GM21367 (cell line): ENCODE measurements around the gene MACROD2.
"Not testable (repeated sequence)": the region's sequence is repeated elsewhere in the genome, so short reads cannot be mapped to it uniquely, and the experiment has no call there.

ENCODE experiments used
- ATAC-seq: cut with Tn5 transposase; IDR thresholded peaks from one replicate; pipeline ENCODE4 v1.9.1; 2021; ENCODE audit not compliant: unreplicated experiment

Gene MACROD2

GRCh38 chr20:15122613-15123012 lies 1127.3 kb downstream of the MACROD2 start:
- ATAC-seq = no peak

- no peak for ATAC-seq
Observed at GRCh38 chr20:15131176-15131575, 1135.9 kb downstream of the MACROD2 start.

DNA sequence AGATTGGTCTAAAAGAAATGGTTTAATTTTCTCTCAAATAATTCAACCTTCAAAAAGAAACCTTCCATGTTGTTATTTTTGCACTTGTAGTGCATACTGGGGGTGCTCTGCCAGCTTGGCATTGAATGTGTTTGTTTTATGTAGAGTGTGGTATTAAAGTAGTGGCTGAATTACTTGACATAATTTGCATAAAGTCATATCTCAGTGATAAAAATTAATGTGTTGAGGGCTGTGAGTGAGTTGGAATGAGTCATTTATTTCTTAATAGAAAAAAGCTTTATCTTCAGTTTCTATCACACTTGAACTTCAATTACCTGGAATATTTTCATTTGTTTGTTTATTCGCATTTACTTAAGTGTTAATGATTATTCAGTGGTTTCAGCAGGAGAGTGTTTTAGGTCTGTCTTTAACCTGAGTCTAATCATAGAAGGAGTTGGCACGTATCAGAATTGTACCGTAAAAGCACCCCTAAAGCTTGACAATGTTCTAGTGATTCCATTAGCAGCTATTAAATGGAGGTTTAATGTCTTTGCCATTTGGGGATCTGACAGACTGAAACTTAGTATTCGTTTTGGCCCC lies 1143.3 kb downstream of the MACROD2 start:
- ATAC-seq = no peak

GRCh38 chr20:15139522-15139921 lies 1144.2 kb downstream of the MACROD2 start:
- no peak for ATAC-seq

- no peak for ATAC-seq
Observed at GRCh38 chr20:15140286-15140685, 1145.0 kb downstream of the MACROD2 start.

DNA sequence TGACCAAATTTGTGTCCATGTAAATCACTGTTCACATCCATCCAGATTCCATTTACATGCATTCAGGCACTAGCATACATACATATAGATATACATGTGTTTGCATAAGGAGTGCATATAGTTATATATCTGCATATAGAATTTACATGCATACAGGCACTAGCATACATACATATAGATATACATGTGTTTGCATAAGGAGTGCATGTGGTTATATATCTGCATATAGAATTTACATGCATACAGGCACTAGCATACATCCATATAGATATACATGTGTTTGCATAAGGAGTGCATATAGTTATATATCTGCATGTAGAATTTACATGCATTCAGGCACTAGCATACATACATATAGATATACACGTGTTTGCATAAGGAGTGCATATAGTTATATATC lies 1145.6 kb downstream of the MACROD2 start:
- ATAC-seq = not testable (repeated sequence)

- no peak for ATAC-seq
Observed at GRCh38 chr20:15141861-15142260, 1146.5 kb downstream of the MACROD2 start.

DNA sequence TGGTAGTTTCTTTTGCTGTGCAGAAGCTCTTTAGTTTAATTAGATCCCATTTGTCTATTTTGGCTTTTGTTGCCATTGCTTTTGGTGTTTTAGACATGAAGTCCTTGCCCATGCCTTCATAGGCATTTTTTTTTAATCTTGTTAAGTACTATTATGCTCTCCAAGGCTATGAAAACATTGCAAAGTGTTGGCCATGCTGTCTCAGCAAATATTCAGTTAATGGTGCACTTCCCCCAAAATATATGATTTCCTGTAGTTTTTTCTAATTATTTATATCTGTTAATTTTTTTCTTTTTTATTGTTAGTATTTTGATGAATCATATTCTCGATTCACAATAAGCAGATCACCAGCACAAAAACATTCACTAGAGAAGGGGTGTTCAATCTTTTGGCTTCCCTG lies 1148.2 kb downstream of the MACROD2 start:
- no peak for ATAC-seq

DNA sequence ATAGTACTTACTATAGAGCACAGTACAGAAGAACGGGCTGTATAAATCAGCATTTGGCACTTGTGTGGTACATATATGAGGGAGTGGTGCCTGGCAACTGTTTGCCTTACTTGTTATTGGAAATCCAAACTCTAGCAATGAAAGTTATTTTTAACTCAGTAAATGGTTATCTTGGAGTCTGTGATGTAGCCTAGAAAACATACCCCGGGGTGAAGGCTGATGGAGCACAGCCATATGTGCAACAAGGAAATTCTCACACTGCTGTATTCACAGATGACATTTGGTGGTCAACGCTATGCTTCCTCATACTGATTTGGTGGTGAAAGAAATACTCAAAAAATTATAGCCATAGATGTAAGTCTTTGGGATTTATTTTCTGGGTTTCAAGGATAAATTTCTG lies 1149.6 kb downstream of the MACROD2 start:
- no peak for ATAC-seq

GRCh38 chr20:15146948-15147347 lies 1151.6 kb downstream of the MACROD2 start:
- no peak for ATAC-seq

DNA sequence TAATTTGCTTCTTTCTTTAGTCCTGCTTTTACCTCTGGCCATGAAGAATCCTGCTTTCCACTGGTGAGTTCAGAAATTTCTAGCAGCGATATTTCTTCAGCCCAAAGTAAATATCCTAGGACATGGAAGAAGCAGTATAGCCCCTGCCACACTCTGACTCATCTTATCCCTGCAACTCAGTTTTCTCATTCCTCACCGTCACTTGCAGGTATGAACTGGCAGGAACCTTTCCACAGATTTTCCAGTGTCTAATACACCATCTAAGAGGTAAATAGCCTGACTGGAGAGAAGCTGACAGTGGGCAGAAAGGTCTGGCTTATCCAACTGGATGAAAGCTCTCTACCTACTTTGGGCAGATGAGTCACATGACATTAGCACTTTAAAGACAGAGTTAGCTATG lies 1158.8 kb downstream of the MACROD2 start:
- no peak for ATAC-seq

DNA sequence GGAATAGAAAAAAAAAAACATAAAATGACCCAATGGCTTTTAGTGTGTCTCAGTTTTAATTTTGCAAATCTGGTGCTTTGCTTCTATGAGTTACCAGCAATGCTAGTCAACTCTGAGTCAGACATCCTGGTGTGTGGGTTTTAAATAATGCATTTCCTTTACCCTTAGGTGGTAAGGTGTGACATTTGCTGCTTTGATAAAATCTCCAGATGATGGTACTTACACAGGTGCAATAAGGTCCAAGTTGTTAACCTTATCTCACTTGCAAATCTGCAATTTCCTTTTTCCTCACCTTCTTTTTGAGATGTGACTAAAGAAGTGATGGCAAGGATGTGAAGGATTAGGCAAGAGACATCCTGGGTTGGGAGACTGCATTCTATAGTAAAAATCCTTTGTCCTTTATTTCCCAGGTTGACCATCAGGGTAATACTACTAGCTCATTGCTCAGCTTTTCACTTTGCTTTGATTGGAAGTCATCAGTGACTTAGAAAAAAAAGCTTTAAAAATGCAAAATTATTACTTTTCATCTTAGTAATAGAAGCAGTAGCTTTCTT lies 1160.6 kb downstream of the MACROD2 start:
- ATAC-seq = no peak

- ATAC-seq = no peak
Observed at GRCh38 chr20:15158533-15158932, 1163.2 kb downstream of the MACROD2 start.

- peak; percentile 67 for ATAC-seq
Observed at GRCh38 chr20:15162079-15162647, 1166.8 kb downstream of the MACROD2 start.

DNA sequence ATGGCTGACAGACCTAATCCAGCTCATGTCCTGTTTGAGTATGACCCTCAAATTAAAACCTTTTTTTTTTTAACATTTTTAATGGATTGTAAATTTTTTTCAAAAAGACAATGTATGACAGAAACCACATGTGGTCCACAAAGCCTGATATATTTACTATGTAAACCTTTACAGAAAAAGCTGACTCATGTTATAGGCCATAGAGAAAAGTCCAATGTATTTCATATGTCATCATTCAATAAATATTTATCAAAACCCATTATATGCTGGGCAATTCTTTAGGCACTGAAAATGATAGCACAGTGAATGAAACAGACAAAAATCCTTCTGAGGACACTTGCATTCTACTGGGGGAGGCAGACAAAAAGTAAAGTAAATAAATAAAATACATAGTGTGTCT lies 1168.3 kb downstream of the MACROD2 start:
- no peak for ATAC-seq

GRCh38 chr20:15164726-15165125 lies 1169.4 kb downstream of the MACROD2 start:
- no peak for ATAC-seq

DNA sequence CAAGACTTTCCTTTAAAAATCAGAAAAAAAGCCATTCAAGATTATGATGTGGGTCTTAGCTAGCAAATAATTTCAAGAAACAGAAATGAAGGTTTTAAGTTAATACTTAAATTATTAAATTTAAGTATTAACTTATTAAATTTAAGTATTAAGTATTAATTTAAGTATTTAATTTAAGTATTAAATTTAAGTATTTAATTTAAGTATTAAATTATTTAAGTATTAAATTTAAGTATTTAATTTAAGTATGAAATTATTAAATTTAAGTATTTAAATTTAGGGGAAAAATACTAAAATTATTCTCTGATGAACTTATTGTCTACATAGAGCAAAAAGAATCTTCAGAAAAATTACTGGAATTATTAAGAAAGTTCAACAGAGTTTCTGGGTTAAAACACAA lies 1171.4 kb downstream of the MACROD2 start:
- no peak for ATAC-seq

DNA sequence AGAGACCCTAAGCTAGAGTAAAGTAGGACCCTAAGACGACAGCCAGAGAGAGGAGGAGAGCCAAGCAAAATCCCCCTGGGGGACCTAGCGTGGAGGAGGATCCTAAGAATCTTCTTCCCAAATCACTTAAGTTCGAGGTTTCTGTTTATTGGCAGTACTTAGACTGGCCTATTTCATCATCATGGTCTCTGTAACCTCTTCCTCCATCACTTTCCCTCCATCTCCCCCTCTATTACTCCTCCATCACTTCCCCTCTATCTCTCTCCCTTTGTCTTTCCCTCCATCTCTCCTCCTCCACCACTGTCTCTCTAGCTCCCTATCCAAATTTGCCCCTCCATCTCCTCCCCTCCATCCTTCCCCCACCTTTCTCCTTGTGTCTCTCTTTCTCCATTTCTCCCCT lies 1175.7 kb downstream of the MACROD2 start:
- ATAC-seq = no peak

GRCh38 chr20:15176929-15177328 lies 1181.6 kb downstream of the MACROD2 start:
- no peak for ATAC-seq

GRCh38 chr20:15178581-15178980 lies 1183.3 kb downstream of the MACROD2 start:
- ATAC-seq = no peak

DNA sequence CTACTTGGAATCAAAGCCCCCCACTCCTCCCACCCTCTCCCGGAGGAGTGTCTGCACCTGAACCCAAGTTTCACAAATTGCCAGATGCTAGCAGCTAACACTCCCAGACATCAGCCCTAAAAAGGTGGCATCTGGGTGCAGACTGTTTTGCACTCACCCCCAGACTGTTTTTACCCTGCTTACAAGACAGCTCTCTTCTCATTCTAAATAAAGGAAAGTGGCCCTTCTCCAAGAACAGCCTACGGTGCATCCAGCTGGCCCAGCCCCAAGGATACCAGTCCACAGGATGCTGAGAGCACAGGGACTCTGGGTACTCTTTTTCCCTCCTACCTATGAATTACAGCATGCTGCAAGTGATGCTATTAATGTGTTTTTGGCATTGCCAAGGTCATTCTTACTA lies 1184.1 kb downstream of the MACROD2 start:
- no peak for ATAC-seq

DNA sequence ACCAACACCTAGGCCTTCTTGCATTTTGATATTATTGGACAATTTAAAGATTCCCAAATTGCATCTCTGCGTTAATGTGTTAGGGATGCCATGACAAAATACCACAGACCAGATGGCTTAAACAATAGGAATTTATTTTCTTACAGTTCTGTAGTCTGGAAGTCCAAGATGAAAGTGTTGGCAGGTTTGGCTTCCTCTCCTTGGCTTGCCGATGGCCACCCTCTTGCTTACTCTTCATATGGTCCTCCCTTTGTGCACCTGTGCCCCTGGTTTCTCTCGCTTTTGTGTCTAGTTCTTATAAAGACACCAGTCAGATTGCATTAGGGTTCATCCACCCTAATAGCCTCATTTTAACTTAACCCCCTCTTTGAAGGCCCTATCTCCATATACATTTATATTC lies 1184.5 kb downstream of the MACROD2 start:
- no peak for ATAC-seq

GRCh38 chr20:15185322-15185721 lies 1190.0 kb downstream of the MACROD2 start:
- no peak for ATAC-seq
